HG03175 (cell line): Measurements from ENCODE around the gene FOXP1.

Source experiments
- ATAC-seq: cut with Tn5 transposase; IDR thresholded peaks from one replicate; pipeline ENCODE4 v1.9.1; 2021; ENCODE audit warnings: mild to moderate bottlenecking, moderate library complexity; ENCODE audit not compliant: unreplicated experiment

FOXP1 gene

GRCh38 chr3:71511037-71511436 lies 72.5 kb downstream of the FOXP1 start:
- ATAC-seq: no peak

GRCh38 chr3:71510510-71510909 lies 73.0 kb downstream of the FOXP1 start:
- no peak for ATAC-seq

GRCh38 chr3:71509066-71509465 lies 74.5 kb downstream of the FOXP1 start:
- no peak for ATAC-seq

- ATAC-seq: no peak
Measured at GRCh38 chr3:71505767-71506350, 77.7 kb downstream of the FOXP1 start.

GRCh38 chr3:71504250-71505036 lies 79.1 kb downstream of the FOXP1 start:
- no peak for ATAC-seq

- ATAC-seq: no peak
Measured at GRCh38 chr3:71503525-71504249, 79.8 kb downstream of the FOXP1 start.

- no peak for ATAC-seq
Measured at GRCh38 chr3:71502066-71502625, 81.4 kb downstream of the FOXP1 start.

- ATAC-seq: no peak
Measured at GRCh38 chr3:71500696-71501095, 82.8 kb downstream of the FOXP1 start.

GRCh38 chr3:71499227-71499876 lies 84.2 kb downstream of the FOXP1 start:
- ATAC-seq: no peak

- no peak for ATAC-seq
Measured at GRCh38 chr3:71498543-71498942, 85.0 kb downstream of the FOXP1 start.

- ATAC-seq: no peak
Measured at GRCh38 chr3:71497971-71498444, 85.5 kb downstream of the FOXP1 start.

- no peak for ATAC-seq
Measured at GRCh38 chr3:71497367-71497897, 86.1 kb downstream of the FOXP1 start.

- no peak for ATAC-seq
Measured at GRCh38 chr3:71495708-71496472, 87.6 kb downstream of the FOXP1 start.

GRCh38 chr3:71494212-71494611 lies 89.3 kb downstream of the FOXP1 start:
- no peak for ATAC-seq

GRCh38 chr3:71492974-71493771 lies 90.4 kb downstream of the FOXP1 start:
- no peak for ATAC-seq

GRCh38 chr3:71492566-71492965 lies 91.0 kb downstream of the FOXP1 start:
- ATAC-seq: no peak

- no peak for ATAC-seq
Measured at GRCh38 chr3:71491154-71491752, 92.3 kb downstream of the FOXP1 start.

- ATAC-seq: no peak
Measured at GRCh38 chr3:71490692-71491091, 92.8 kb downstream of the FOXP1 start.

GRCh38 chr3:71489315-71489761 lies 94.2 kb downstream of the FOXP1 start:
- ATAC-seq: no peak
